ENCODE data around the gene GANAB.

The GANAB gene

DNA sequence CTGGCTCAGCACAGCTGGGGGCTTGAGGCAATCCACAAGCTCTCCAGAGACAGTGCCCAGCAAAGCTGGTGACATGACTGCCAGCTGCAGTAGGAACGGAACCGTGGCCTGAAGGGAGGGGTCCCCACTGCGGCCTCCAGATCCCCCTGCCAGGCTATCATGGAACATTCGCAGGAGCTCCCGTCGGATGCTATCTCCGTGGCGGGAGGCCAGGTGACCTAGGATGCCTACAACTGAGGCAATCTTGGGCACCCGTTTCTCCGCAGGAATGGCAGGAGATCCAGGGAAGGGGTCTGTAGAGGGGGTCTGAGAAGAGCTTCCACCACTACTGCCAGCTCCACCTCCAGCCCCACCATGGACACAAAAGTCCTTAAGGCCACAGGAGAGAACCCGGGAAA lies 2.6 kb upstream of the GANAB start:
- no peak for DNase-seq (ENCODE audit: extremely low read depth, low read depth)
- TF ChIP-seq CTCF (IDR thresholded peaks at IDR 0.05; ENCODE audit: low read depth, low read length): no peak

GRCh38 chr11:62648185-62648966 lies 2.0 kb upstream of the GANAB start:
- DNase-seq (ENCODE audit: extremely low read depth, low read depth): no peak
- TF ChIP-seq CTCF (IDR thresholded peaks at IDR 0.05; ENCODE audit: low read depth, low read length): no peak

GRCh38 chr11:62647609-62648005 lies 1.2 kb upstream of the GANAB start:
- DNase-seq (ENCODE audit: extremely low read depth, low read depth): no peak
- no peak for TF ChIP-seq CTCF (IDR thresholded peaks at IDR 0.05; ENCODE audit: low read depth, low read length)

- no peak for TF ChIP-seq CTCF (IDR thresholded peaks at IDR 0.05; ENCODE audit: low read depth, low read length)
- no peak for DNase-seq (ENCODE audit: extremely low read depth, low read depth)
Observed at GRCh38 chr11:62646825-62647608, 604 bp upstream of the GANAB start.

DNA sequence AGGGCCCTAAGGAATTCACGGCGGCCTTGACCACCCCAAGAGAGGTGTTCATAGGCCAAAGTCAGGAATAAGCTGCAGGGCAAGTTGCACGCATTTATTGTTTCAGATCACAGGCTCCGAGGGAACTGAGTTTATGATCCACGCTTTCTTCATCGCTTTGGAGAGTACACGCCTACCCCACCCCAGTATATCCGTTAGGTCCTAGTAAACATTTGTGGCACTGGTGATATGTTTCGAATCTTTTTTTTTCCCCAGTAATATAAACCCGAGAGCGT lies 805 bp downstream of the GANAB start:
- DNase-seq (ENCODE audit: extremely low read depth, low read depth): no peak
- TF ChIP-seq CTCF (IDR thresholded peaks at IDR 0.05; ENCODE audit: low read depth, low read length): no peak

GRCh38 chr11:62644220-62644619 lies 2.2 kb downstream of the GANAB start:
- DNase-seq (ENCODE audit: extremely low read depth, low read depth): no peak
- TF ChIP-seq CTCF (IDR thresholded peaks at IDR 0.05; ENCODE audit: low read depth, low read length): no peak

GRCh38 chr11:62632492-62632891 lies 13.9 kb downstream of the GANAB start:
- TF ChIP-seq CTCF (IDR thresholded peaks at IDR 0.05; ENCODE audit: low read depth, low read length): no peak
- DNase-seq (ENCODE audit: extremely low read depth, low read depth): no peak
